ENCODE results near the gene TMEM171.

Gene TMEM171, protein sequence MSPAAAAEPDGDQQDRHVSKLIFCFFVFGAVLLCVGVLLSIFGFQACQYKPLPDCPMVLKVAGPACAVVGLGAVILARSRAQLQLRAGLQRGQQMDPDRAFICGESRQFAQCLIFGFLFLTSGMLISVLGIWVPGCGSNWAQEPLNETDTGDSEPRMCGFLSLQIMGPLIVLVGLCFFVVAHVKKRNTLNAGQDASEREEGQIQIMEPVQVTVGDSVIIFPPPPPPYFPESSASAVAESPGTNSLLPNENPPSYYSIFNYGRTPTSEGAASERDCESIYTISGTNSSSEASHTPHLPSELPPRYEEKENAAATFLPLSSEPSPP

DNA sequence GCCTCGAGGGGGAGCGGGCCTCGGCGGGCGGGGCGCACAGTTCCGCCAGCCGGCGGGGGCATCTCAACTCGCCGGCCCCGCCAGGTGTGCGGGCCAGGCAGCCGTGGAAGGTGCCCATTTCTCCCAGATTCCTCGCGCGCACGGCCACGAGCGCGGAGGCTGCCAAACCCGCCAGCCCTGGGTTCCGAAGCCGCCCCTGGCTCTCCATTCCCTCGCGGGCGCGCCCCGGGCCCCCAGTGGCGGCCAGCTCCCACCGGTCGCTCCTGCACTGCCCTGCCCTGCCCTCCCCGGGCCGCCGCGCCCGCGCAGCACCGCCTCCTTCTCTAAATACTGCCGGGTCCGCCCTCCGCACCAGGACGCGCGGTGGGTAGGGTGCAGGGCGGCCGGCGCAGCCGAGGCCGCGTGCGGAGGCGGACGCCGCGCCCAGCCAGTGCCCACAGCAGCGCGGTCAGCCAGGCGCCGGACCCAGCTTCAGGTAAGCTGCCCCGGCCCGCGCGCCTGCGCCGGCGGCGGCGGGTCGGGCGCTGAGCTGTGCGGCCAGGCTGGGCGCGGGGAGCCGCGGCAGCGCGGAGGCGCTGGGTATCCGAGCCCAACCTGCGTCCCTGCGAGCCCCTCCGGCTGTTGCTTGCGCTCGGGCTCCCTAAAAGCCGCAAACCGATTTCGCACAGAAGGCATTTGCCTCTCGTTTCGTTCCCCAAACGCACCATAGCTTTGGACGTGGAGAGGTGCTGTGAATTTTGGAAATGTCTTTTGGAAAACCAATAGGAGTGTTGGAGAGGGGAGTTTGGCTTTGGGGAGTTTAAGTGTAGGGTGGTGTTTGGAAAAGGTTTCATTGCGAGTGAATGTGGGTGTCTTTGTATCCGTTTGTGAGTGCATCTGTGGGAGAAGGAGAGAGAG, at the start of gene TMEM171:
Gene TMEM171, plus strand, starts transcription at position 354 of the 897 bp plus-strand sequence. CDS start 2,799 bp downstream, outside the sequence.
- no peak for DNase-seq (ENCODE audit: low read depth in 2 of 2)

DNA sequence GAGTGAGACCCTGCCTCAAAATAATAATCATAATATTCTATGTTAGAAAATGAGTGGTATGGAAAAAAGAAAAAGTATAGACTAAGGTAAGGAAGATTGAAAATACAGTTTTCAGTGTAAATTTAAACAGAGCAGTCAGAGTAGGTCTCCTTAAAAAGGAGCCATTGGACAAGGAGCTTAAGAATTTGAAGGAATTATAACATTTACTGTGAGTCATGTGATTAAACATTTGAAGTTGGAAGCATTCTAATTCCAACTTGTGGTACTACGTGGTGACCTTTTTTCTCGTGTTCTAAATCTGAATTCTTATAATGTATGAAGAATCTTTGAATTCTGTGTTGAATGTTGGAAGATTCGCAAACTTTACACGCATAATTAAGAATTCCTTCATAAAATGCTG, 39.3 kb upstream of the TMEM171 start:
- DNase-seq (ENCODE audit: low read depth in 2 of 2), result no peak

DNA sequence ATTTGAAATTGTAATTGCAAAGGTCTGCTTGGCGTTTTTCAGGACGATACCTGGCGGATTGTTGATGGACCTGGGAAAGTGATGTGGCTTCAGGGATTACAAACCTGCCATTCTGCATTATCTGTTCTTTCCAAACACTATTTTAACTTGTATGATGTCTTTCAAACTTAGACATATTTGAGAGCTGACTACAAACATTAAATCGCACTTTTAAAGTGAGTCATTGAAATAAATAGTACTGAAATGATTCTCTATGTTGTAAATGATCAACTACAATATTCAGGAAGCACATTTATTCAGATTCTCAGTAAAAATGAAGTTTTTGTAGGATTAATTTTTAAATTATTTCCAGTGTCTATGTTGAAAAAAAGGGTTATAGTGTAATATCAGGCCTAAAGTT, 32.3 kb upstream of the TMEM171 start:
- DNase-seq (ENCODE audit: low read depth in 2 of 2), result no peak

DNA sequence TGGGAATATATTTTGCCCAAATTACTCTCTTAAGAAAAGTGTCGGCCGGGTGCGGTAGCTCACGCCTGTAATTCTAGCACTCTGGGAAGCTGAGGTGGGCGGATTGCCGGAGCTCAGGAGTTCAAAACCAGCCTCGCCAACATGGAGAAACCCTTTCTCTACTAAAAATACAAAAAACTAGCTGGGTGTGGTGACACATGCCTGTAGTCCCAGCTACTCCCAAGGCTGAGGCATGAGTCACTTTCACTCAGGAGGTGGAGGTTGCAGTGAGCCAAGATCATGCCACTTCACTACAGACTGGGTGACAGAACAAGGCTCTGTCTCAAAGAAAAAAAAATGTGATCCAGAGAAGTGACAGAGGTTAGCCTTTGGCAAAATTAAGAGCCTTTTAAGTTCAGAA, 26.4 kb upstream of the TMEM171 start:
- DNase-seq (ENCODE audit: low read depth in 2 of 2), result no peak

DNA sequence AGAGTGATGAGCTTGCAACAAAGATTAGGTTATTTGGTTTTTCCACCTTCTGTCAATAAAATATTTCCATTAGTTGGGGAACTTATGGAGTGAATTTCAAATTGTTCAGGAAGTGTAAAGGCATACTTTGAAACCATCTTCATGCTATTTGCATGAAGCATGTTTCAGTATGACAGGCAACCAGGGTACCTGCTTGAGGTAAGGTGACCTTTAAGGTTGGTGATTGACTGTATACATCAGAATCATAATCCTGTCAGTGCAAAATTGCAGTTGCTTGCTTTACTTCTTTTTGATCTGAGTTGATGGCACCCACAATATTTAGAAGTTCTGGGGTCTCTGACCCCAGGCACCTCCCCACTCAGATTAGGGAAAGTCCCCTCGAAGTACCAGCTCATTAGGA, 26.0 kb upstream of the TMEM171 start:
- DNase-seq (ENCODE audit: low read depth in 2 of 2), result no peak

DNA sequence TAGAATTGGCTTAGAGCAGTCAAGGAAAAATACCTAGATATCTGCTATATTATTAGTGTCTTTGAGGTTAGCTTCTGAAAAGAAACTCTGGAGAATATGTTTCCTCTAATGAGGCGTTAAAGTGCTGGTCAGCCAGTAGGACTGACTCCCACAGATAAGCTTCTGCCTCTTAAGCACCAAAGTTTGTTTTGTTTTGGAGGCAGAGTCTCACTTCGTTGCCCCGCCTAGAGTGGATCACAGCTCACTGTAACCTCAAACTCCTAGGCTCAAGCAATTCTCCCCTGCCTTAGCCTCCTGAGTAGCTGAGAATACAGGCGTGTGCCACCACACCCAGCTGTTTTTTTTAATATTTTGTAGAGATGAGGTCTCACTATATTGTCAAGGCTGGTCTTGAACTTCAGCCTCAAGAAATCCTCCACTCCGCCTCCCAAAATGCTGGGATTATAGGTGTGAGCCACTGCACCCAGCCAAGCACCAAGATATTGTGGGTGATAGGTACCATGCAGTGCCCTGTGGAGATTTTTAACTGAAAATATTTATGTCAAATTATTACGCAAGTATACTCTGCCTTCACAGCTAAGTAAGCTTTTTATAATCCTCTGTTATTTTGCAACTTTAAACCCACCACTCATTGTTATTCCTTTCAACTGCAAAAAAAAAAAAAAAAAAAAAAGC, 24.7 kb upstream of the TMEM171 start:
- DNase-seq (ENCODE audit: low read depth in 2 of 2), result no peak

DNA sequence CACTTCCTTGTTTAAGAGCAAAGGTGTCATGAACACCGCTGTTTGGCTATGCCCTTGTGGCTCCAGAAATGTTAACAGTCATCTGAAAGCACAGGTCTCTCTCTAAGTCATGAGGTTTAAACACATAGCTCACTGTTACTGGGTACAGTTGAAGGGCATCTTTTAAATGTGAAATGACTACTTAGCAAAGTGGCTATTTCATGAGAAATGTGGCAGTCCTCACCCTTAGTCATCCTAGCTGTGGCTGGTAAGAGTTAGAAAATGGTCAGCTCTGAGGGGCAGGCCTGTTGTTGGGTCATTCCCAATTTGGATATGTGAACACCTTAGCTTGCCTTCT, 24.2 kb upstream of the TMEM171 start:
- DNase-seq (ENCODE audit: low read depth in 2 of 2), result no peak

DNA sequence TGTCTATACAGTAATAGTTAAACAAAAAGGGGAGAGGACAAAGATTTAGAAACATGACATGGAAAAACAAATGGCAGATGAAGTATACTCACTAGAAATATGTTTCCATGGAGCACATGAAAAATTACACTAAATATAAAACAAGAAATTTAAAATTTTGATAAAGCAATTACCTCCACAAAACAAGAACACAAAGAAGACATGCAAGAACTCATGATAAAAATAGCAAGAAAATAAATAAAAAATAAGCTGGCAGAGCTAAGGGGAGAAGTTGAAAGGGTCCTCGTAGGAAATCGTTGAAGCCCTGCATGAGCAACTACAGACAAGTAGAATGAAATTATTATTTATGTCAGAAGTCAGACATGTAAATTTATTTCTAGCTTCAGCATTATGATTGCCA, 22.6 kb upstream of the TMEM171 start:
- no peak for DNase-seq (ENCODE audit: low read depth in 2 of 2)

DNA sequence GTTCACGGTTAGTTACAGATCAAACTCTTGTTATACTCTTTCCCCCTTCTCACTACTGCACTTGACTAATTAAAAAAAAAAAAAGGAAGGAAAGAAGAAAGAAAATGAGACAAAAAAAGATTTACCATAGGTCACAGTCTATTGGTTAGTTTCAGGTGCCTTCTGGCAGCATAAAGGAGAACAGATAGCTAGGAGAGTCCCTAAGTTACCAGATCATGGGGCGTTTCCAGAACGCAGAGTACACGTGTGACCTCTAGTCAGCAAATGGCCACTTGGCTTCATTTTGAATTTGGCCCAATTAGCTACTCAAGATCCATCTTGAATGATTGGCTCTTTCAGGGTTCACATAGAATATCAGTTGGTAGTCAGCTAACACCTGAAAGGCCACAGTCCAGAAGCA, 20.3 kb upstream of the TMEM171 start:
- no peak for DNase-seq (ENCODE audit: low read depth in 2 of 2)

DNA sequence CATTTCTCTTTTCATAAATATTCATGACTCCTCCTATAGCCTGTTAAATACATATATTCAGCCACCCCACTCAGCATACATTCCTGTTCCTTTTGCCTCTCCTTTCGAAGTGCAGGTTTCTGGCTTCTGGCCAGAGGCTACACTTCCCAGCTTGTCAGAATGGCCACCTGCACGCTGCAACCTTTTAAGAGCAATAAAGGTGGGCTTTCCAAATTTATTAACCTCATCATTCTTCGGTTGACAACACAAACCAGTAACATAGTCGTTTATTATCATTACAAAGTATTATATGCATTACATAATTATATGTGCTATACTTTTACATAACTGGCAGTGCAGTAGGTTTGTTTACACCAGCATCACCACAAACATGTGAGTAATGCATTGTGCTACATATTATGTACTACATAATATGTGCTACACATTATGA, 16.5 kb upstream of the TMEM171 start:
- DNase-seq (ENCODE audit: low read depth in 2 of 2), result no peak

DNA sequence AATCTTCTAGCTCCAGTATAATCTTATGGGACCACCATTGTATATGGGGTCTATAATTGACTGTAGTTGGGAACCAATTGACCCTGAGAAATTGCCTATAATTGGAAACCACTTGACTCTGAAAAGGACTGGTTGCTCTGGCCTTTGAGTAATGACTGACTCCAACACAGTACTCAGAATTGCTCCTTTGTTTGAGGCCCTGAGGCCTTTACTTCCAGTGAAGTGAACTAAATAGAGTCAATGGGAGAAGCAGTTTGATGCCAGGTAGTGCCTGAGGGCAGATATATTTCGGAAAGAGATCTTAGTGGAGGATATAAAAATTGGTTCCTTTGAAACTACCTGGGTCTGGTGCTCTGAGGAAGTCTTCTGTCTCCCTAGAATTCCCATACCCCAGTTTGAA, 16.0 kb upstream of the TMEM171 start:
- DNase-seq (ENCODE audit: low read depth in 2 of 2), result no peak

DNA sequence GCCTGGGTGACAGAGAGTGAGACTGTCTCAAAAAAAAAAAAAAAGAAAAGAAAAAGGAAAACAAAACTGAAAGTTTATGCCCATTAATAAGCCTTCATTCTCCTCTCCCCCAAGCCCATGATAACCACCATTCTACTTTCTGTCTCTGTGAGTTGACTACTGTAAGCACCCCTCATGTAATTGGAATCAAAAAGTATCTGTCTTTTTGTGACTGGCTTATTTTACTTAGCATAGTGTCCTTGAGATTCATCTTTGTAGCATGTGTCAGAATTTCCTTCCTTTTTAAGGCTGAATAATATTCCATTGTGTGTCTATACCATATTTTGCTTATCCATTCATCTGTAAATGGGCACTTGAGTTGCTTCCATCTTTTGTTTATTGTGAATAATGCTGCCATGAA, 14.0 kb upstream of the TMEM171 start:
- DNase-seq (ENCODE audit: low read depth in 2 of 2), result no peak

DNA sequence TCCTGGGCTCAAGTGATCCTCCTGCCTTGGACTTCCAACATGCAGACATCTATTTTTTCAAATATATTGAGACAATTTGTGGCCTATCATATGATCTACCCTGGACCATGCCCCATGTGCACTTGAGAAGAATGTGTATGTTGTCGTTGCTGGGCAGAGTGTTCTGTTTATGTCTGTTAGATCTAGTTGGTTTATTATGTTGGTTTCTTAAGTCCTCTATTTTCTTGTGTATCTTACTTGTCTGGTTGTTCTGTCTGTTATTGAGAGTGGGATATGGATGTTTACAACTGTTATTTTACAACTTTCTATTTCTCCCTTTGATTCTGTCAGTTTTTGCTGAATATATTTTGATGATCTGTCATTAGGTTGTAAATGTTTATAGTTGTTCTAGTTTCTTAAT, 10.2 kb upstream of the TMEM171 start:
- no peak for DNase-seq (ENCODE audit: low read depth in 2 of 2)

DNA sequence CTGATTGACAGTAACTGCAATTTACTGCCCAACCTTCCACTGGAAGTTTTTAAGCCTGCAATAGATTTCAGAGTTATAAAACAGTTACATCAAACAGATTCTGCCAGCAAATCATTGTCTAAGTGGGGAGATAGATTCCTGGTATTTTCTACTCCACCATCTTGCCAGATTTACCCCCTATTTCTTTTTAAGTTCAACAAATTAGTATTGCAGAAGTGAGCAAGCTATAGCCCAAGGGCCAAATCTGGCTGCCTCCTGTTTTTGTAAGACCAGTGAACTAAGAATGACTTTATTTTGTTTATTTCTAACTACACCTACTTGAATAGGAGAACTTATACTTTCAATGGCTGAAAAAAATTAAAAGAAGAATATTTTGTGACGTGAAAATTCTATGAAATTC, 8.8 kb upstream of the TMEM171 start:
- no peak for DNase-seq (ENCODE audit: low read depth in 2 of 2)

DNA sequence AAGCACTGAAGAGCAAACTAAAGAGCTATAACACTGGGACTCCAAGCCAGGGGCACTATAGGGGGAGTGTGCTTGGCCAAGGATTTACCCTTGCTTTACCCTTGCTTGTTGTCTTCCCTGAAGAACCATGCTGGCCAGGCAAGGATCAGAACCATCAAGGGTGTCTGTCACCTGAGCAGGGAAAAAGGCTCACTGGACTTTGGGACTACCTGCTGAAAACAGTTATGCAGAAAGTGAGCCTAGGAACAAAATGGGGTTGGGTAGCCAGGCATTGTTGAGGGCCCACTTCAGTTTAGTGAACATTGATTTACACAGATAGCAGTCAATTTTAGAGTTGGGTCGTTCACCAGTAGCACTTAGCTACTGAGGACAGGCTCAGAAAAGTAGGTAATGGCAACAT, 8.0 kb upstream of the TMEM171 start:
- no peak for DNase-seq (ENCODE audit: low read depth in 2 of 2)

DNA sequence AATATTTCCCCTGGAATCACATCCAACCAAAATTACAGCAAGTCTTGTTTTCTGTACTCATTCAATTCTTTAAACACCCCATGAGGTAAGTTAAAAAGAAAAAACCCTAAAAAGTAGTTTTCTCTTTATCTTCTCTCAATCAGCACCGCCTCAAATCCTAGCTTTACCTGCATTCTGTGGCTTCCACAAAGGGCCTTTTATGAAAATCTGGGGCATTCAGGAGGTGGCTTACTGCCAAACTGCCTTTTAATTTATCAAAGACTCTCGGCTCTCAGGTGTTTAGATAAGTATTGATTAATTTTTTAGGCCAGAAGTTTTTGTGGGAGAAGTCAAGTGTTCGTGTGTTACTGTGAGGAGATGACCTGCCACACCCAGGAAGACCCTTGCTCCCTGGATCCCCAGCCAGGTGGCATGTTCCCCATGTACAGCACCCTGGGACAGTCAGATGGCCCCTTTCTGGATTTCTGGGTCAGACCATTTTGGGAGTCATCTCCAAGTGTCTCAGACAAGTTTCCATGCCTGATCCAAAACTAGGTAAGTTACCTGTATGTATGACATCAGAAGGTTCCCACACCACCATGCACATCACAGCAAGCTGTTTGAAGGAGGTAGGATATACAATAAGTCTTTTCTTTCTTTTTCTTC, 6.2 kb upstream of the TMEM171 start:
- no peak for DNase-seq (ENCODE audit: low read depth in 2 of 2)

DNA sequence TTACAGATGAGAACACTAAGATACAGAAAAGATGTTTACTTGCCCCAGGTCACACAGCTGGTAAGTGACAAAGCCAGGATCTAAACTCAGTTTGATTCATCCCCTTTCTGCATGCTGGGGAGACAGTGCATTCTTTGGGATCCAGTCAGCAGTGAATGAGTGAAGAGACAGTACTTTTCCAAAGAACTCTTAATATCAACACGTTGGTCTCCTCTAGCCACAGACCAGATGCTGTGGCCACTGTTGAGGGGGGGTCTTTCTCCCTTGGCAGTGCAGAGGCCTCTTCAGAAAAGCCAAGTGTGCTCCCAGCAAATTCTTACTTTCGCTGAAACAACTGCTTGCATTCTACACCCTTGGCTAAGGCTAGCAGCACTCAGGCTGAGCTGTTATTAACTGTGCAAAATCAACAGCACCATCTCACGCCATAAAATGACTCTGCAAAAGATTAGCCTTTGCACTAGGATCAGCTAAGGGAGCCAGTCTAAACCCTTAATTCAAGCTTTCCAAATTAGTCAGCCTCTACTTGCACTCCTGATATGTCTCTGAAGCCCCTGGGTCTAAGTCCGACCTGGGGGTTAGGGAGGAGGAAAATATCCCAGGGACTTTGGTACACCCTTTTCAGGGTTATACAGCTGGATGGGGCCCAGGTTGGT, 4.8 kb upstream of the TMEM171 start:
- peak; percentile 94 to 96 for DNase-seq (ENCODE audit: low read depth in 2 of 2)

DNA sequence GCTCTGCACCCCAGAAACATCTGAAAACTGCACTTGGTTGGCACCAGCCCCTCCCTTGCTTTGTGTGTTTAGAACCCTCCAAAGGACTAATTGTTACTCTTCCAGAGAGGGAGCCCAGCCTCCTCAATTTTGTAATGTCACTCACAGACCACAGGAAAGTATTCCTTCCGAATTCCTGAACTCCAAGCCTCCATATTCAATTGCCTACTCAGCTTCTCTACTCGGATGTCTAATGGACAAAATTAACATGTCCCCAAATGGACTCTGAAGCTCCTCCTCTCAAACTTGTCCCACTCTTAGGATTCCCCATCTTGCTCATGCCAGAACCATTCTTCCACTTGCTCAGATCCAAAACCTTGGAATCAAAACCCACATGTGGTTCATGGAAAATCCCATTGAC, 3.9 kb upstream of the TMEM171 start:
- no peak for DNase-seq (ENCODE audit: low read depth in 2 of 2)

DNA sequence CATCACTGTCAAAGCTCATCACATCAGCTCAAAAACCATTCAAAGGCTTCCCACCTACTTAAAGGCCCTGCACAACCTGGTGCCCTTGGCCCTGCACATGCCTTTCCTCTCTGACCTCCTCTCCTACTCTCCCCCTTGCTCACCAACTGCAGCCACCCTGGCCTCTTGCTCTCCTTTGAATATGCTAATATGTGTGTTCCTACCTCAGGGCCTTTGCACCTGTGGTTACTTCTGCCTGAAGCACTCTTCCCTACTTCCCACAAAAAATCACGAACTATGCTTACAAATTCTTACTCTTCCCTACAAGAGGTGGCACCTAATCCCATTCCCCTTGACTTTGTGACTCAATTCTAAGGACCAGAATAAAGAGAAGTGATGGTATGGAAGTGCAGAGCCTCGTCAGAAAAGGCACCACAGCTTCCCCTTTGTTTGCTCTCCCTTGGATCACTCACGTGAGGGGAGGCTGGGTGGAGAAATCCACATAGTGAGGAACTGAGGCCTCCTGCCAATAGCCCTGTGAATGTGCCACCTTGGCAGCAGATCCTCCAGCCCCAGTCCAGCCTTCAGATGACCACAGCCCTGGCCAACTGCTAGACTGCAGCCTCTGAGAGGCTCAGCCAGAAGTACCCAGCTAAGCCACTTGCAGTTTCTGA, 3.2 kb upstream of the TMEM171 start:
- DNase-seq (ENCODE audit: low read depth in 2 of 2), result no peak

DNA sequence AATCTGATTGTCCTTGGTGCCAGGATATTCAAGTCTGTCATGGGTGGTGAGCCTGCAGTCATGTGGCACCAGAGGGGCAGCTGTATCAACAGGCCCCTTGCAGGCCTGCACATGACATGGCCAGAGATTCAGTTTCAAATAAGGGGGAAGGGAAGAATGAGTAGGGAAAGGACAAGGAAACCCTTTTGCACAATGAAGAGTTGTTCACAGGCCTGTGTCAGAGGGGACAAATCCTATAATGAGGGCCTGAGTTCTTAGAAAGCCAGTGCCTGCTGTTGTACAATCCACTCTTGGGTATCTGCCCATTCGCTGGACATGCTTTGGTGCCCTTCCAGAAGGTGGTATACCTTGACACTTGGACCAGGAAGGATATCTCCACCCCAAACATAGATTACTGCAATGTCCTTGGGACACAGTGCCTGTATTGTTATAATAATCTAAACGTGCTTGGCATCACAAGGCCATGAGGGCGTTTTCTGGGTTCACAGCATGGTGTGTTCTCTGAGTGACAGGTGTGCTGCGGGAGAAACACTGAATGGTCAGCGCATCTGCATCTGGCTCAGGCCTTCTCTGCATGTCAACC, 1.9 kb upstream of the TMEM171 start:
- no peak for DNase-seq (ENCODE audit: low read depth in 2 of 2)
